ENCODE results near the gene IRF8.

The IRF8 gene

DNA sequence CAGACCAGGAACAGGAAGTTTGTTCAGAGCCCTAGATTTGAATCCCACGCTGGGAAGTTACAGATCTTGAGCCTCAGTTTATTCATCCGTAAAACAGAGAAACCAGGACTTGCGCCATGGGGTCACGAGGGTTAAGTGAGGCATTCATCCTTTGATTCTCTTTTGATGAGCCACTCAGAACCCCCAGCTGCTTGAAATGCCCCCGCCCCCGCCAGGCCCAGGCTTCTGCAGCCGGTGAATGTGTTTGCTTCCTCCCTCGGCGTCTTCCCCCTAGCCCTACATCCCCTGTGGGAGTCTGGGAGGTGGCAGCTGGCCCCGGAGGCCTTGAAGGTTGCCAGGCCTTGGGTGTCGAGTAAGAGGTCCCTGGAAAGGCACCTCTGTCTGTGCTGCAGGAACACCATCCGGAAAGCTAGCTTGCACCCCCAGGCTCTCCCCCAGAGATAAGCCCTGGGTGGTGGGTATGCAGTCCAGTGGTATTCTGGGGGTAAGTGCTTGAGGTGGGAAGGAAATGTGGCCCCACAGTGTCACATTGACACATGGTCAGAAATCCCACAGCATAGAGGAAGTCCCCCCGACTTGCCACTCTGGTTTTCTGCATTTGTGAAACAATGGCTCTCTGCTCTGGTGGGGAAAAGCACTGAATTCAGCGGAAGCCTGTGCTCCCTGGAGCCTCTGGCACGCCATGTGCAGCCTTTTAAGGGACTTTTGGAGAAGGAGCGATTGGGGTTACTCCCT lies 14.9 kb downstream of the IRF8 start:
- no peak for DNase-seq (ENCODE audit: low read depth in 2 of 2)

DNA sequence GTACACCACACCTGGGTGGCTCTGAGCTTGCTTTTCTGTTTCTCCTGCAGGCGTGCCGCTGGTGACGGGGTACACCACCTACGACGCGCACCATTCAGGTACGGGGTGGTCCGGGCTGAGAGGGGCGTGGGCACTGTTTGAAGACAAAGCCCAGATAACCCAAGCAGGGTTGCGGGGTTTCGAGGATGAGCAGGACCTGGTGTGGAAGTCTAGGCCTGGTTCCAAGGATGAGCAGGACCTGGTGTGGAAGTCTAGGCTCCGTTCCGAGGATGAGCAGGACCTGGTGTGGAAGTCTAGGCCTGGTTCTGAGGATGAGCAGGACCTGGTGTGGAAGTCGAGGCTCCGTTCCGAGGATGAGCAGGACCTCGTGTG lies 15.4 kb downstream of the IRF8 start:
- no peak for DNase-seq (ENCODE audit: low read depth in 2 of 2)

- no peak for DNase-seq (ENCODE audit: low read depth in 2 of 2)
These were observed 16.3 kb downstream of the IRF8 start for GRCh38 chr16:85915125-85915845.

DNA sequence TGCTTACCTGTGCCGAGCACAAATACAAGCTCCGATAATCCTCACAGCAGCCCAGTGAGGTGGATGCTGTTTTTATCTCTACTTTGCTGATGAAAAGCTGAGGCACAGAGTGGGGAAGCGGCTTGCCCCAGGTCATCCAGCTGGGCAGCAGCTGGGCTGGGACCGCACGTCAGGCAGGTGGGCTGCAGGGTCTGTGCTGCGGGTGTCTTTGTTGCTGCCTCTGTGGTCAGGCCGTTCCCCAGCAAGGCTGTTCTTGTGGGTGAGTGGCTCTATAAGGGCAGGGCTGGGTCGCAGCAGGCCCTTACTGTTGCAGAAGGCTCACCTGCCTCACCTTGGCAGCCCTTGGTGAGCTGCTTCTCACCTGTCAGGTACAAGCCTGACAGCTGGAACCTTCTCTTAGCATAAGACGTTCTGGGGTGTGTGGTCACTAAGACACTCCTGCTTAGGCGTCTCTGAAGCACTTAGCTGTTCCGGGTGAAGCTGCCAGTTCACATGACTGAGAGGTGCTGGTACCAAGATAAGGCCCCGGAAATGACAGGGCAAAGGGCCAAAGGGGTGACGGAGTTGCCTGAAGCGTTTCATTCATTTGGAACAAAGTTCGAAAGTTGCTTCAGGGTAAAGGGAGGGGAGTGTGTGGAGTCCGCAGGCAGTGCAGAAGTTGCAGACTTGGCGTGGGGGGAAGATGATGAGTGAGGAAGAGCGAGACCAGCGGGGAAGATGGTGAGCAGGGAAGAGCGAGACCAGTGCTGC lies 17.4 kb downstream of the IRF8 start:
- DNase-seq (ENCODE audit: low read depth in 2 of 2) = no peak

GRCh38 chr16:85917012-85917411 lies 18.1 kb downstream of the IRF8 start:
- no peak for DNase-seq (ENCODE audit: low read depth in 2 of 2)

DNA sequence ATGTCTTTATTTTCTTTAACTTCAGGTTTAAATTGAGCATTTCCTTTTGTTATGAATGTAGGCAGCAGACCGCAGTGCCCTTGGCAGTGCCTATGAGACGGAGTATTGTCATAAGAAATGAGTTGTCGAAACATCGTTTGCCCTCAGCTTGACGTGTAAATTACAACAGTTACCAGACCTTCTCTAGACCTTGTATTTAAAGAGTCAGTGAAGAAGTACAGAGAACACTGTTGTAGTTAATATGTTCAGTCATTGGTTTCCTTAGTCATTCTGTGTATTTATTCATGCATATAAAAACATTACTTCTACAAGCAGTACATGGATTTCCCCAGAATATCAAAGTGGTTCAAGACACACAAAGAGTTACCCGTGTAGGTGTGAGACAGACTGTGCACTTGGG lies 19.0 kb downstream of the IRF8 start:
- DNase-seq (ENCODE audit: low read depth in 2 of 2) = no peak

- no peak for DNase-seq (ENCODE audit: low read depth in 2 of 2)
These were observed 19.5 kb downstream of the IRF8 start for GRCh38 chr16:85918436-85918835.

DNA sequence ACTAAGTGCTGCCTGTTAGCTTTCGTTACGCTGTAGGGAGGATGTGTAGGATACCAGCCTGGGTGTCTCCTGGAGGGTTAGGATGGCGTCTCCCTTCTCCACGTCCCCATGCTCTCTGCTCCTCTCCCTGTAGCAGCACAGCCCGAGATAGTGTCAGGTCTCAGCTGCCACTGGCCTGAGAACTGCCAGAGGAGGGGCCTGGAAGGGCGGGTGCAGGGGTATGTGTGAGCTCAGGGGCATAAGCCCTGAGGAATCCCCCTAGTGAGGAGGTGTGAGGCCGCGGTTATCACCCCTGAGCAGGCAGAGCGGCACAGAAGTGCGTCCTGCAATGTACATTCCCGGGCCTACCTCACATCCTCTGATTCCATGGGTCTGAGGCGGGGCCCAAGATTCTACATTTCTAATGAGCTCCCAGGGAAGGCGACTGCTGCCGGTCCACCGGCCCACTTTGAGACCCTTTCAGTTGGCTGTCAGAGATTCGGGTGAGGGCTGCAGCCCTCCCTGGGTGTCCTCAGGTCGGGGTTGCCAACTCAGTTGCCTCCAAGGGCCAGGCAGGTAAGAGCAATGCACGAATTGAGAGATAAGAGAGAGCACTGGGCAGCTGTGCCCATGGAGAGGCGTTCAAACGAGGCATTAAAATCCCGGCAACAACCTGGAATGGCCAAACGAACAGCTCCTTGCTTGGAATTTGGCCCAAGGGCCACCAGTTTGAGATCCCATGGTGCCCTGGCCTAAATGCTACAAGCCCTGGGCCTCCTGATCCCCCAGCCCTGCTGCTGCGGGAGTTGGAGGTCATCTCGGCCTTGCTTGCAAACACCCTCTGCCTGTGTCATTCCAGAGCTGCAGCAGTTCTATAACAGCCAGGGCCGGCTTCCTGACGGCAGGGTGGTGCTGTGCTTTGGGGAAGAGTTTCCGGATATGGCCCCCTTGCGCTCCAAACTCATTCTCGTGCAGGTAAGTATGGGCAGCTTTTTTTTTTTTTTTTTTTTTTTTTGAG lies 20.6 kb downstream of the IRF8 start:
- DNase-seq (ENCODE audit: low read depth in 2 of 2) = no peak

- no peak for DNase-seq (ENCODE audit: low read depth in 2 of 2)
These were observed 22.1 kb downstream of the IRF8 start for GRCh38 chr16:85921026-85921425.

GRCh38 chr16:85923153-85924021 lies 24.4 kb downstream of the IRF8 start:
- DNase-seq (ENCODE audit: low read depth in 2 of 2) = no peak

DNA sequence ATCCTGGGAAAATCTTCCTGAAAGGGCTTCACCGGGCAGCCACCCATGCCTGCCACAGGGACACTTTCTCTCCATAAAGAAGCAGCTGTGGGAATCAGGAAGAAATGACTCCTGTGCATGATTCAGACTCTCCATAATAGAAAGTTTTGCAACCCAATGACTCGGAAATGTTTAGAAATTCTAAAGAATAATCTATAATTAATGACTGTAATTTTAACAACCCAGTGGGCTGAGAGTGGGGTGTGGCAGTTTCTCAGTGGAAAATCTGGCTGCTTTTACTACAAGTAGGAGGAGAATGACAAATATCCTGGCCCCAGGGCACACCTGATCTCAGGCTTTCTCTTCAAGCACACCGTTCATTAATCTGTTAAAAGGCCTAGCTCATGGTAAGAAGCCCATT lies 25.7 kb downstream of the IRF8 start:
- DNase-seq (ENCODE audit: low read depth in 2 of 2) = no peak

GRCh38 chr16:85926370-85926769 lies 27.4 kb downstream of the IRF8 start:
- DNase-seq (ENCODE audit: low read depth in 2 of 2) = no peak

- no peak for DNase-seq (ENCODE audit: low read depth in 2 of 2)
These were observed 28.4 kb downstream of the IRF8 start for GRCh38 chr16:85927371-85927770.

DNA sequence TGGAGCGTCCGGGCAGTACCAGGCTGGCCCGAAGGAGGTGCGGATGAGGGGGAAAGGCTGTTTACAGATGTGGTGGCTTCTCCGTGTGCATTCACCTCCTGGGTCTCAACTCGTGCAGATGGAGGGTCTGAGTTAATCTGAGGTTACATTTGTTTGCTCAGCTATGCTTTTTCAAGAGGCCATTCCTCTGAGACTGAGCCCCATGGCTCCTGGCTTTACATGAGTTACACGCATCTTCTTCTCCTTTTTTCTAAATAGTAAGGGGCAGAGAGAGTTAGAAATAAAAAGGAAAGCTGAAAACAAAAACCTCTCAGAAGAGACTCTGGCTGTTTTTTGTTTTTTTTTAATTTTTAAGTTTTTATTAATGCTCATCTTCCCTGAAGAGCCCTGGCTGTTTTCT lies 29.0 kb downstream of the IRF8 start:
- no peak for DNase-seq (ENCODE audit: low read depth in 2 of 2)

DNA sequence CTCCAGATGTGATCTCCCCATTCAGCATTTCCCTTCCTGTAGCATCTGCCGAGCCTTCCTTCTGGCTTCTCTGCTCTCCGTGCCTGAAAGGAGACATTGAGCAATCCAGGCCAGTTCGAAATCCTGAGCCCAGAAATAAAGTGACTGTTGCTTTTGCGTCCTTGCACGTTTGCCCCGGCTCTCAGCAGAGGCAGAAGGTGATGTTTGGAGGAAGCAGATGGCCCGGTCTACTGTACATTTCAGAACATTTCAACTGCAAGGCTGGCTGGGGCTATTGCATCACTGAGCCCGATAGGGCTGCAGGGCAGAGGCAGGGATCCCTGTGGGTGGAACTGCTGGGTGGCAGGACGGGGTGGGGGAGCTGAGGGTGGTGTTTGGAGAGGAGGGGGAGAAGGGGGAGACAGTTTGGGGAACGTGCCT lies 29.4 kb downstream of the IRF8 start:
- DNase-seq (ENCODE audit: low read depth in 2 of 2) = no peak

DNA sequence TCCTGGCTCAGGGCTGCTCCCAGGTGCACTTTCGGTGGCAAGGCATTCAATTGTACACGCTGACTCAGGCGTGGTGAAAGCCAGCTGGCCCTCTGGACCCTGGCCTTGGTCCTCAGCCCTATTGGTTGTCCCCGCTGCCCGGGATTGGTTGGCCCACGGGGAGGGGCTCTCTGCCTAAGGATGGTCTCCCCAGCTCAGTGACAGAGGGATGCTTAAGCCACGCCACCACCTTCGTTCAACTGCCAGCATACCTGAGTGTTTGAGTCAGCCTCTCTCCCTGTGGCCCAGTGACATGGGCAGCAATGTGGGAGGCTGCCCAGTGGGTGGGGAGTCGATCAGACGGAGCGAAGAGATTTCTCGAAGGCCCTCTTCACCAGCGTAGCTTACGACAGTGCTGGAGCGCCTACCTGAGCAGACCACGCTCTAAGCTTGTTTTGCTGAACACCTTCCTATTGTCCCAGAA lies 30.3 kb downstream of the IRF8 start:
- DNase-seq (ENCODE audit: low read depth in 2 of 2) = no peak

DNA sequence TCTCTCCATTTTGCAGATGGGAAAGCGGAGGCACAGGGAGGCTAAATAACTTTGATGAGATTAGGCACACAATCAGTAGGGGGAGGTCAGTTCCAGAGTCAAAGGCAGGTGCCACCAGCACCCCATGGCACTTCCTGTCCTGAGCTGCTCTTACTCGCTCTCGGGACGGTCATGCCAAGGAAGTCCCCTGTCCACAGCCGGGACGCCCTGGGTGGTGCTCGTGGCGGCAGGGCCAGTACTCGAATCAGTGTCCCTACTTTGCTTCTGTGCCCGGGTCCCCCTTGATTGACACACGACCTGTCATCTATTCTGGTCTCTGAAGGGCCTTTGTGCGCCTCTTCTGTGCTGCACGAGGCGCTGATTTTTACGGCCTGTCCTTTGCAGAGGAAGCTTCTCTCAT lies 31.3 kb downstream of the IRF8 start:
- DNase-seq (ENCODE audit: low read depth in 2 of 2) = no peak

DNA sequence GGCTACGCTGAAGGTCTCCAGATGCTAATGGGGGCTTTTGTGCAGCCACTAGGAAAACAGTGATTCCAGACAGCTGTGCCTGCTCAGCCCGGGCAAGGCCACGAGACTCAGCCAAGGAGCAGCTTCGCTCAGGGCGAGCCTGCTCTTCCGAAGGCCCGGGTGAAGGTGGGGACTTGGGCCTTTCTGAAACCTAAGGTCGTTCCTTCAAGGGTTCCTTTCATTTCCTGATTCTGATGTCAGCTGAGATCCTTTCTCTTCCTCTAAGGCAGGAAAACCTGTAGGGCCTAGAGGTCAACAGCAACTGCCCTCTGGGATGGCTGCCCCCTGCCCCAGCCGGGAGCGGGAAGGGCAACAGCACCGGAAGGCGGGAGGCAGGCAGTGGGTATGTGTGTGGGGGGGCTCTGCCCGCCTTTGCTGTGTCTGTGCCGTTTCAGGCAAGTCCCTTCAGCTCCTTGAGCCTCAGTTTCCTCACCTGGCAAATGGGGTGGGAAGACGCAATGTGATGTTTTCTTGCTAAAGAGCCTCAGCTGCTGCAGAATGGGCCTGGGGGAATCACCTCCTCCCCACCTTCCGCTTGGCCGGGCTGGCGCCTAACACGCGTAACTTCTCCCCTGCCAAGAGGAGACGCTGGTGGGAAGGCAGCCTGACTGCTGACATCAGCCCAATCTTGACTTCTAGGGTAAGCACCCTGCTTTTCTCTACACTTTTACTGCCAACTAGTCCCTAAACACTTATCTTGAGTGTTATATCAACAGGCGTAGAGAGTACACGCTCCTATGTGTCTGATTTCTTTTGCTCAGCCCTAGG lies 32.8 kb downstream of the IRF8 start:
- DNase-seq (ENCODE audit: low read depth in 2 of 2) = no peak

DNA sequence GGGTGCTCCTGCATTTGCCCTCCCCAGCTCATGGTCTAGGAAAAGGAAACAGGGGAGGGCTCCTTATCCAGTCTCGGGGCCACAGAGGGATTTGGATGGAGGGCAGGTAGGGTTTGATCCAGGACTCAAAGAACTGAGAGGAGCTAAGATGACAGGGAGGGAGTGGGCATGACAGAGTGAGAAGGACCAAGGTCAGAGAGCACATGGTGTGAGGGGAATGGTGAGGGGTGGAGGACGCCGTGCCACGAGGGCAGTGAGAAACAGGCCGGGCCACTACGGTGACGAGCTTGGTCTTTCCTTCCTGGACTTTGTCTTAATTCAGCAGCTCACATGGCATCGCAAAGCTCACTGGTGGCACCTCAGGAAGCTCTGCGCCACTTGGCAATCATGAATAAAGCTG lies 35.2 kb downstream of the IRF8 start:
- no peak for DNase-seq (ENCODE audit: low read depth in 2 of 2)
